SK-N-SH (cell line): Measurements from ENCODE around the gene KIAA2012. TPM values are rescaled to one million over a fixed set of nuclear protein-coding genes. Genes with fewer than 3 reads are reported as not detected.

Experiments
- CTCF ChIA-PET: fragments of 300-600, 350-600 bp; formaldehyde crosslinking; extraction: SDS; loops from one replicate; lab custom pipeline; 2021; lab: Yijun Ruan, JAX
- POLR2A ChIA-PET: fragments of 350-600 bp; sonication (Branson Sonifier 250); formaldehyde crosslinking; extraction: SDS; loops from one replicate; lab custom pipeline; 2020; ENCODE audit warnings: antibody characterized with exemption, inconsistent platforms; lab: Yijun Ruan, JAX
- DNase-seq: peaks from one replicate; pipeline ENCODE4 v3.0.0; 2012
- H2AFZ ChIP-seq: fragments of 200-600 bp; sonication (generic); 2 replicates; pipeline ENCODE4 v1.8.1; 2016; ENCODE audit warnings: antibody characterized with exemption, mild to moderate bottlenecking, low read depth
- H3F3A ChIP-seq: fragments of 200-600 bp; sonication (generic); replicated peaks from 2 replicates; pipeline ENCODE3; 2016; ENCODE audit warnings: antibody characterized with exemption, mild to moderate bottlenecking; ENCODE audit not compliant: insufficient read depth
- H3K27ac ChIP-seq, 2 experiments: fragments of 200-500 bp in 1 of 2; fragments of 200-600 bp in 1 of 2; sonication (Bioruptor generic) in 1 of 2; sonication (generic), shearing (Covaris generic) in 1 of 2; 2 replicates each; pipeline versions ENCODE4 v1.5.1 to v1.6.1; 2014 to 2016; ENCODE audit warnings: low read depth in 2 of 2, inconsistent platforms in 1 of 2, low read length in 1 of 2, mild to moderate bottlenecking in 1 of 2, mixed read lengths in 1 of 2
- H3K27me3 ChIP-seq: fragments of 200-600 bp; sonication (generic), shearing (Covaris generic); 2 replicates; pipeline ENCODE4 v1.6.1; 2016; ENCODE audit warnings: mixed run types; ENCODE audit not compliant: insufficient read depth
- H3K36me3 ChIP-seq, 2 experiments: fragments of 200-500 bp in 1 of 2; fragments of 200-600 bp in 1 of 2; sonication (Bioruptor generic) in 1 of 2; sonication (generic) in 1 of 2; replicated peaks in 1 of 2; 2 replicates each; pipeline versions ENCODE3 to v1.5.1; 2014 to 2016; ENCODE audit warnings: low read length in 1 of 2, mild to moderate bottlenecking in 1 of 2; ENCODE audit not compliant: insufficient read depth in 2 of 2, control insufficient read depth in 1 of 2
- H3K4me1 ChIP-seq, 2 experiments: fragments of 200-500 bp in 1 of 2; fragments of 200-600 bp in 1 of 2; sonication (Bioruptor generic) in 1 of 2; sonication (generic), shearing (Covaris generic) in 1 of 2; 2 replicates each; pipeline versions ENCODE4 v1.5.1 to v1.6.1; 2014 to 2016; ENCODE audit warnings: low read depth in 1 of 2, low read length in 1 of 2, mixed run types in 1 of 2; ENCODE audit not compliant: insufficient read depth in 2 of 2, control insufficient read depth in 1 of 2
- H3K4me2 ChIP-seq: fragments of 200-600 bp; sonication (generic), shearing (Covaris generic); 2 replicates; pipeline ENCODE4 v1.6.1; 2017; ENCODE audit warnings: mixed run types
- H3K4me3 ChIP-seq, 2 experiments: fragments of 200-500 bp in 1 of 2; fragments of 200-600 bp in 1 of 2; sonication (Bioruptor generic) in 1 of 2; sonication (generic), shearing (Covaris generic) in 1 of 2; 2 replicates each; pipeline versions ENCODE4 v1.5.1 to v1.8.1; 2014 to 2016; ENCODE audit warnings: low read depth in 2 of 2, inconsistent platforms in 1 of 2, low read length in 1 of 2, mild to moderate bottlenecking in 1 of 2, mixed read lengths in 1 of 2, moderate library complexity in 1 of 2
- H3K79me2 ChIP-seq: fragments of 200-600 bp; sonication (generic); 2 replicates; pipeline ENCODE4 v1.8.1; 2017; ENCODE audit warnings: mild to moderate bottlenecking; ENCODE audit not compliant: insufficient read depth
- H3K9ac ChIP-seq: fragments of 200-600 bp; sonication (generic); 2 replicates; pipeline ENCODE4 v1.6.1; 2017; ENCODE audit warnings: mixed run types
- H3K9me2 ChIP-seq: fragments of 200-600 bp; sonication (generic); 2 replicates; pipeline ENCODE4 v1.6.1; 2017; ENCODE audit warnings: mixed run types
- H3K9me3 ChIP-seq: fragments of 200-600 bp; sonication (generic); 2 replicates; pipeline ENCODE4 v1.6.1; 2017; ENCODE audit warnings: mixed run types, mild to moderate bottlenecking, moderate library complexity
- H4K20me1 ChIP-seq: fragments of 200-600 bp; sonication (generic); 2 replicates; pipeline ENCODE4 v1.6.1; 2017; ENCODE audit warnings: mild to moderate bottlenecking, mixed run types; ENCODE audit not compliant: insufficient read depth
- CHD2 ChIP-seq: fragments of 150-350 bp; IDR thresholded peaks from 2 replicates; pipeline ENCODE4 v1.6.1; 2018; ENCODE audit warnings: low read length; ENCODE audit not compliant: partially characterized antibody
- EP300 ChIP-seq, 2 experiments: IDR thresholded peaks; 2 replicates each; pipeline versions ENCODE4 v1.4.0 to v1.6.1; 2012; ENCODE audit warnings: borderline replicate concordance in 1 of 2, low read depth in 1 of 2, low read length in 1 of 2
- EZH2phosphoT487 ChIP-seq: fragments of 200-600 bp; sonication (generic); IDR thresholded peaks from 2 replicates; pipeline ENCODE4 v1.6.1; 2017; ENCODE audit warnings: low read depth, mixed run types, mild to moderate bottlenecking, antibody characterized with exemption, moderate library complexity, borderline replicate concordance
- GABPA ChIP-seq: IDR thresholded peaks from 2 replicates; pipeline ENCODE4 v1.4.0; 2012; ENCODE audit warnings: low read depth, mild to moderate bottlenecking
- GATA2 ChIP-seq: sonication (generic); formaldehyde crosslinking; IDR thresholded peaks from 2 replicates; pipeline ENCODE4 v1.5.0; 2020; ENCODE audit warnings: mild to moderate bottlenecking, missing genetic modification reagents
- IRF3 ChIP-seq: fragments of 150-350 bp; IDR thresholded peaks from 2 replicates; pipeline ENCODE4 v1.6.1; 2016; ENCODE audit warnings: mild to moderate bottlenecking, low read depth, low read length
- MEF2A ChIP-seq: IDR thresholded peaks from 2 replicates; pipeline ENCODE4 v1.4.0; 2012; ENCODE audit warnings: low read depth, borderline replicate concordance
- MXI1 ChIP-seq: IDR thresholded peaks from 2 replicates; pipeline ENCODE4 v1.6.1; 2012; ENCODE audit warnings: mild to moderate bottlenecking, low read depth, low read length, improper control_type of control experiment
- NFIC ChIP-seq: IDR thresholded peaks from 2 replicates; pipeline ENCODE4 v1.4.0; 2012; ENCODE audit warnings: borderline replicate concordance
- PBX3 ChIP-seq: IDR thresholded peaks from 2 replicates; pipeline ENCODE4; 2012
- POLR2AphosphoS5 ChIP-seq: IDR thresholded peaks from 2 replicates; pipeline ENCODE4 v1.6.1; 2012; ENCODE audit warnings: low read depth, low read length
- RAD21 ChIP-seq: IDR thresholded peaks from 2 replicates; pipeline ENCODE4 v1.6.1; 2012; ENCODE audit warnings: mild to moderate bottlenecking, low read length
- RFX5 ChIP-seq: IDR thresholded peaks from 2 replicates; pipeline ENCODE4 v1.6.1; 2012; ENCODE audit warnings: mild to moderate bottlenecking, improper control_type of control experiment, low read length
- RXRA ChIP-seq: IDR thresholded peaks from 2 replicates; pipeline ENCODE4 v1.4.0; 2012; ENCODE audit warnings: low read depth, mild to moderate bottlenecking, borderline replicate concordance
- SIN3A ChIP-seq: IDR thresholded peaks from 2 replicates; pipeline ENCODE4 v1.6.1; 2012; ENCODE audit warnings: low read depth, mild to moderate bottlenecking, low read length, moderate library complexity, borderline replicate concordance
- SMC3 ChIP-seq: IDR thresholded peaks from 2 replicates; pipeline ENCODE4 v1.6.1; 2012; ENCODE audit warnings: low read depth, low read length, improper control_type of control experiment
- TCF12 ChIP-seq: IDR thresholded peaks from 2 replicates; pipeline ENCODE4 v1.4.0; 2012
- TEAD4 ChIP-seq: IDR thresholded peaks from 2 replicates; pipeline ENCODE4 v1.4.0; 2012; ENCODE audit warnings: mild to moderate bottlenecking, borderline replicate concordance; ENCODE audit not compliant: insufficient read depth
- ZBTB33 ChIP-seq: IDR thresholded peaks from 2 replicates; pipeline ENCODE4 v1.4.0; 2012; ENCODE audit warnings: low read depth, borderline replicate concordance
- WGBS: methylation state at CpG from one replicate; pipeline ENCODE4 v1.1.6; 2017; ENCODE audit warnings: low lambda C conversion rate; 5-methylcytosine and 5-hydroxymethylcytosine counted together
- polyA plus RNA-seq, 3 experiments: library from polyadenylated mRNA; depleted of rRNA; stranded (reverse); fragments of >200 nt; gene quantifications; 2 replicates each; pipeline ENCODE4 v1.2.3, GENCODE V29; 2012
- TF ChIP-seq, protein P1 (sequence below): IDR thresholded peaks from 2 replicates; pipeline ENCODE4 v1.4.0; 2012; ENCODE audit warnings: low read depth

Gene KIAA2012
- polyA plus RNA-seq, 1 of the 3 experiments (the other 2 are of a cell fraction) = 0.07 TPM

- H3K9me2 ChIP-seq = no peaks in the 10 kb centered on the region
These were observed 1.9 kb upstream of the KIAA2012 start for GRCh38 chr2:202071107-202071506.

More at GRCh38 chr2:202071107-202071506, 1.9 kb upstream of the KIAA2012 start:
- CTCF ChIA-PET = no interaction called here
- DNase-seq = no peak
- H3K27ac ChIP-seq = no peak overlapping the region
- no peaks in the 10 kb centered on the region for H3F3A ChIP-seq
- no peaks in the 10 kb centered on the region for H3K27me3 ChIP-seq
- H3K9me3 ChIP-seq = no peaks in the 10 kb centered on the region
- TF ChIP-seq NFIC (no peak), POLR2AphosphoS5 (no peak), MEF2A (no peak), RFX5 (no peak), GATA2 (CRISPR knock-in tag) (no peak), ZBTB33 (no peak), RXRA (no peak), TEAD4 (no peak), EZH2phosphoT487 (no peak), SMC3 (no peak), GABPA (no peak), IRF3 (no peak), MXI1 (no peak), TCF12 (no peak), CHD2 (no peak), EP300 (IDR thresholded peaks at IDR 0.05; ENCODE audit: borderline replicate concordance in 1 of 2, low read depth in 1 of 2, low read length in 1 of 2) (no peak), RAD21 (no peak), SIN3A (no peak), PBX3 (no peak)
- TF ChIP-seq, protein P1, sequence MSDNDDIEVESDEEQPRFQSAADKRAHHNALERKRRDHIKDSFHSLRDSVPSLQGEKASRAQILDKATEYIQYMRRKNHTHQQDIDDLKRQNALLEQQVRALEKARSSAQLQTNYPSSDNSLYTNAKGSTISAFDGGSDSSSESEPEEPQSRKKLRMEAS = no peak
- H3K9ac ChIP-seq = no peak overlapping the region
- H3K79me2 ChIP-seq = no peaks in the 10 kb centered on the region
- no peak overlapping the region for H3K4me2 ChIP-seq
- POLR2A ChIA-PET = no interaction called here
- H2AFZ ChIP-seq = no peak overlapping the region
- 91% methylated on average over 2 of the region's 2 CpGs for WGBS
- H4K20me1 ChIP-seq = no peaks in the 10 kb centered on the region
- no peaks in the 10 kb centered on the region for H3K36me3 ChIP-seq
- no peak overlapping the region for H3K4me3 ChIP-seq
- peaks cover 0 to 8% of the 10 kb centered on the region in 2 experiments; a peak in 1 of 4 replicates for H3K4me1 ChIP-seq
